Activated naive CD4-positive, alpha-beta T cell treated with anti-CD3 and anti-CD28 coated beads, Interleukin-2, amount 50 U/mL, for 24 hours (primary cell): ENCODE measurements around the gene IGSF8.

Experiments
- H3K27ac Mint-ChIP-seq: one replicate; pipeline ENCODE4 v1.8.0; 2021; ENCODE audit warnings: mild to moderate bottlenecking, mixed read lengths
- H3K27me3 Mint-ChIP-seq: one replicate; pipeline ENCODE4 v1.8.0; 2021; ENCODE audit warnings: mixed read lengths
- H3K36me3 Mint-ChIP-seq: one replicate; pipeline ENCODE4 v1.8.0; 2021; ENCODE audit warnings: mixed read lengths
- H3K4me1 Mint-ChIP-seq: one replicate; pipeline ENCODE4 v1.8.0; 2021; ENCODE audit warnings: mixed read lengths
- H3K4me3 Mint-ChIP-seq: one replicate; pipeline ENCODE4 v1.8.0; 2021; ENCODE audit warnings: mild to moderate bottlenecking, mixed read lengths
- H3K9me3 Mint-ChIP-seq: one replicate; pipeline ENCODE4 v1.8.0; 2021; ENCODE audit warnings: mixed read lengths

Gene IGSF8

GRCh38 chr1:160086456-160086892 is 11.9 kb downstream of the IGSF8 start:
- no peaks in the 10 kb centered on the region for H3K9me3 Mint-ChIP-seq
- peaks cover 1% of the 10 kb centered on the region for H3K36me3 Mint-ChIP-seq
- H3K27me3 Mint-ChIP-seq = peaks cover 9% of the 10 kb centered on the region
- no peak overlapping the region for H3K27ac Mint-ChIP-seq
- H3K4me1 Mint-ChIP-seq = peaks cover 14% of the 10 kb centered on the region
- no peak overlapping the region for H3K4me3 Mint-ChIP-seq

GRCh38 chr1:160085686-160086455 is 12.5 kb downstream of the IGSF8 start:
- H3K9me3 Mint-ChIP-seq = no peaks in the 10 kb centered on the region
- peak overlapping the region; percentile 30 for H3K4me3 Mint-ChIP-seq
- peaks cover 14% of the 10 kb centered on the region for H3K4me1 Mint-ChIP-seq
- H3K36me3 Mint-ChIP-seq = peaks cover 1% of the 10 kb centered on the region
- peak overlapping the region; percentile 9 for H3K27ac Mint-ChIP-seq
- H3K27me3 Mint-ChIP-seq = peaks cover 14% of the 10 kb centered on the region

GRCh38 chr1:160084771-160085321 is 13.6 kb downstream of the IGSF8 start:
- Mint-ChIP-seq H3K27ac (no peak overlapping the region), H3K27me3 (peaks cover 24% of the 10 kb centered on the region), H3K4me1 (peaks cover 14% of the 10 kb centered on the region), H3K9me3 (no peaks in the 10 kb centered on the region), H3K36me3 (no peaks in the 10 kb centered on the region), H3K4me3 (peak overlapping the region; percentile 71)

DNA sequence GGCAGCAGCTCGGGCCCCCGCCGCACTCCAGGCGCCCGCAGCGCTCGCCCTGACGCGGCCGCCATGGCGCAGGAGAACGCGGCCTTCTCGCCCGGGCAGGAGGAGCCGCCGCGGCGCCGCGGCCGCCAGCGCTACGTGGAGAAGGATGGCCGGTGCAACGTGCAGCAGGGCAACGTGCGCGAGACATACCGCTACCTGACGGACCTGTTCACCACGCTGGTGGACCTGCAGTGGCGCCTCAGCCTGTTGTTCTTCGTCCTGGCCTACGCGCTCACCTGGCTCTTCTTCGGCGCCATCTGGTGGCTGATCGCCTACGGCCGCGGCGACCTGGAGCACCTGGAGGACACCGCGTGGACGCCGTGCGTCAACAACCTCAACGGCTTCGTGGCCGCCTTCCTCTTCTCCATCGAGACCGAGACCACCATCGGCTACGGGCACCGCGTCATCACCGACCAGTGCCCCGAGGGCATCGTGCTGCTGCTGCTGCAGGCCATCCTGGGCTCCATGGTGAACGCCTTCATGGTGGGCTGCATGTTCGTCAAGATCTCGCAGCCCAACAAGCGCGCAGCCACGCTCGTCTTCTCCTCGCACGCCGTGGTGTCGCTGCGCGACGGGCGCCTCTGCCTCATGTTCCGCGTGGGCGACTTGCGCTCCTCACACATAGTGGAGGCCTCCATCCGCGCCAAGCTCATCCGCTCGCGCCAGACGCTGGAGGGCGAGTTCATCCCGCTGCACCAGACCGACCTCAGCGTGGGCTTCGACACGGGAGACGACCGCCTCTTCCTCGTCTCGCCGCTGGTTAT is 14.2 kb downstream of the IGSF8 start:
- Mint-ChIP-seq H3K27ac (no peak overlapping the region), H3K9me3 (no peaks in the 10 kb centered on the region), H3K36me3 (no peaks in the 10 kb centered on the region), H3K4me1 (peaks cover 14% of the 10 kb centered on the region), H3K4me3 (peak overlapping the region; percentile 71), H3K27me3 (peaks cover 27% of the 10 kb centered on the region)

DNA sequence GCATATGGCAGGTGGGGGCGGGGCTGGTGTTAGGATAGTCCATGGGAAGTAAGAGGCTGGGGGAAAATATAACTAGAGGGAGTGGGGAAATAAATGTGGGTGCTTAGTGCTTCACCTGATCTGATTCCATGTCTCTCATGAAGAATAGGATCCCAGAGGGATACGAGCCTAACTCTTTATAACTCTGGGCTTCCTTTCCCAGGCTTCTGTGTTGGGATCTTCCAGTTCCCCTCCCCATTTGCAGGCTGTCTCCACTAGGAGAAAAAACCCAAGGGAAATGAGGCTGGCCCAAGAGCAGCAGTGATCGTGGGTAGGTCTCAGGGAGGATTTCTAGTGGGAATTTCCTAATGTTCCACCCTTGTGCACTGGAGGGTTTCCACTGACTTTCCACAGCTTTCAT is 15.5 kb downstream of the IGSF8 start:
- H3K4me3 Mint-ChIP-seq = peak overlapping the region; percentile 72
- no peaks in the 10 kb centered on the region for H3K9me3 Mint-ChIP-seq
- H3K36me3 Mint-ChIP-seq = no peaks in the 10 kb centered on the region
- no peak overlapping the region for H3K27ac Mint-ChIP-seq
- H3K27me3 Mint-ChIP-seq = peaks cover 33% of the 10 kb centered on the region
- peaks cover 17% of the 10 kb centered on the region for H3K4me1 Mint-ChIP-seq

DNA sequence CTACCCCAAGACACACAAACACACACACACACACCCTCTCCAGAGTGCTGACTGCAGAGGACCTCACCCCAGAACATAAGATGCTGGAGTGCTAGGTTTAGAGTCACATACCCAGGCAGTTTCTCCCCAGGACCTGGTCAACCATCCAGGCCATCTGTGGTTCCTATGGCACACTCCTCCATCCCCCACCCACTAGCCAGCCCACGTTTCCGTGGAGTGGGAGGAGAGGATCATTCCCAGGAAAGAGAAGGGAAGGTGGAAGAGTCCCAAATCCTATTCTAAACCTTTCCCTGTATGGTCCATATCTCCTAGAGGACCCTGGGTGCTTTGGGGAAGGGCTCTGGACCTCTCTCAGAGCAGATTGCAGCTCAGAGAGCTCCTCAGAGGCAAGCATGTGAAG is 15.9 kb downstream of the IGSF8 start:
- Mint-ChIP-seq H3K4me3 (no peak overlapping the region), H3K27me3 (peaks cover 34% of the 10 kb centered on the region), H3K9me3 (no peaks in the 10 kb centered on the region)

DNA sequence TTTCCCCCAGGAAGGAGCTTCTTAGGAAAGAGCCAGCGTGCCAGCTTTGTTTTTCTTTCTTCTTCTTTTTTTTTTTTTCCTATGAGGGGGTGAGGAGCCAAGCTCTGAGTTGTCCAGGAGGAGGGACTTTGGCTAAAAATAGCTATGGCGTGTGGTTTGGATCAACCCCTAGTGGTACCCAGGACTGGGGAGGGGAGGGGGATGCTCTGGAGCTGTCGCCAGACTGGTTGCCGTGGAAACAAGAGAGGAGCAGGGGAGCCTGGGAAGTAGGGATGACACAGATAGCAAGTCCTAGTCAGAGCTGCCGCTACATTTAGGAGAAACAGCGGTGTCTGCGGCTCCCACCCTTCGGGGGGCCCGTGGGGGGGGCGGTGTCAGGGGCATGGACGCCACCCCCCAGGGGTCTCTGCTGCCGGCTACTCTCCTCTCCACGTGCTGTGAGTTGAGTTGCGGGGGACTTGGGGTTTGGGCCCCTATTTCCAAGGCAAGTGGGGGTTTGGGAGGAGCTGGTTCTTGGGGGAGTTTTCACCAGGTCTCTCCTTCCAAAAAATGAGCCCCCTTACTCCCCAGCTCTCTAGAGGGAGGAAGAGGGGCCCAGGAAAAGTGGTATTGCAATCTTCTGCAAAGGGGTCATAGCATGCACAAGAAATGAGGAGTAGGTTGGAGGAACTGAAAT is 17.0 kb downstream of the IGSF8 start, which contains the start of gene KCNJ9:
KCNJ9 (plus strand) TSS at position 278 of the 676 bp plus-strand sequence. CDS start 2,493 bp downstream, outside the sequence.
- Mint-ChIP-seq H3K4me3 (no peak within 1 kb of the TSS), H3K27ac (no peak within 1 kb of the TSS), H3K9me3 (no peaks in the 10 kb centered on the region), H3K36me3 (no peaks in the 10 kb centered on the region), H3K27me3 (peaks cover 36% of the 10 kb centered on the region), H3K4me1 (peaks cover 17% of the 10 kb centered on the region)

More for the DNA sequence above, 15.9 kb downstream of the IGSF8 start:
- H3K36me3 Mint-ChIP-seq = no peaks in the 10 kb centered on the region
- H3K4me1 Mint-ChIP-seq = peaks cover 17% of the 10 kb centered on the region
- H3K27ac Mint-ChIP-seq = no peak overlapping the region

DNA sequence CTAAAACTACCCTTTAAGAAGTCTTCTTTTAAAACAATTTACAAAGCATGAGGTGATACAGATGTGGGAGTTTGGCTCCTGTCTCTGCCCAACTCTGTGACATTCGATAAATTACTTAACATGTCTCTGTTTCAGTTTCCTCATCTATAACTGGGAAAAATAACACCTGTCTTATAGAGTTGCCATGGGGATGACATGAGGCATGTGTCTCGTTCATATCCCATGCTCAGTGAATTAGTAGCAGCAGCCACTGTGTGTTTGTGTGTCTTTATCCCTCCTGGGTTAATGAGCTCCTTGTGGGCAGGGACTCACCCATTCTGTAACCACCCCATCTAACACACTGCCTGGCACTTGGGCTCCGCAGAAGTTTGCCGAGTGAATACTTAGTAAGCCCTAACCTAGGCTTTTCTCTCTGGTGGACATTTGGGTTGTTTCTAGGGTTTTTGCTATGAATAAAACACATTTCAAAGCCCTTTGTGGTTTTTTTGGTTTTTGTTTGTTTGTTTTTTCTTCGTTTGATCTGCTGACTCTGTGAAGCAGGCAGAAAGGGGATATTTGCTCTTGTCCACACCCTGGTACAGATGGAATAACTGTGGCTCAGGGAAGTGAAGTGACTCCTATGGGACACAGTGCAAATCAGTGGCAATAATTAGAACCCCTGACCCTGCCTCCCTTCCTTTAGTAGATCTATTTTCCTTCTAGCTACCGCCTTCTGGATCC is 17.9 kb downstream of the IGSF8 start:
- H3K9me3 Mint-ChIP-seq = no peaks in the 10 kb centered on the region
- H3K27ac Mint-ChIP-seq = no peak overlapping the region
- H3K4me1 Mint-ChIP-seq = peaks cover 10% of the 10 kb centered on the region
- peaks cover 38% of the 10 kb centered on the region for H3K27me3 Mint-ChIP-seq
- H3K4me3 Mint-ChIP-seq = no peak overlapping the region
- no peaks in the 10 kb centered on the region for H3K36me3 Mint-ChIP-seq

DNA sequence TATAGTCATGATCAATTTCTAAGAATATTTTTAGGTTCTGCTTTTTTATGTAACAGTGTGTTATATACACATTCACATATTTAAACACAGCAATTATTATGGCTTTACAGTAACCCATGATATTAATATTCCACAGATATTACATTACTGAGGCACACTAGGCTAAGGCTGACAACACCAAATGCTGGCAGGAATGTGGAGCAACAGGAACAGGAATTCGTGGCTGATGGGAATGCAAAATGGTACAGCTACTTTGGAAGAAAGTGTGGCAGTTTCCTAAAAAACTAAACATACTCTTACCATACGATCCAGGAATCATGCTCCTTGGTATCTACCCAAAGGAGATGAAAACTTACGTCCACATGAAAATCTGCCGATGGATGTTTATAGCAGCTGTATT is 19.0 kb downstream of the IGSF8 start:
- Mint-ChIP-seq H3K4me1 (peaks cover 8% of the 10 kb centered on the region), H3K27me3 (peaks cover 38% of the 10 kb centered on the region), H3K4me3 (no peak overlapping the region), H3K27ac (no peak overlapping the region), H3K9me3 (no peaks in the 10 kb centered on the region), H3K36me3 (no peaks in the 10 kb centered on the region)

DNA sequence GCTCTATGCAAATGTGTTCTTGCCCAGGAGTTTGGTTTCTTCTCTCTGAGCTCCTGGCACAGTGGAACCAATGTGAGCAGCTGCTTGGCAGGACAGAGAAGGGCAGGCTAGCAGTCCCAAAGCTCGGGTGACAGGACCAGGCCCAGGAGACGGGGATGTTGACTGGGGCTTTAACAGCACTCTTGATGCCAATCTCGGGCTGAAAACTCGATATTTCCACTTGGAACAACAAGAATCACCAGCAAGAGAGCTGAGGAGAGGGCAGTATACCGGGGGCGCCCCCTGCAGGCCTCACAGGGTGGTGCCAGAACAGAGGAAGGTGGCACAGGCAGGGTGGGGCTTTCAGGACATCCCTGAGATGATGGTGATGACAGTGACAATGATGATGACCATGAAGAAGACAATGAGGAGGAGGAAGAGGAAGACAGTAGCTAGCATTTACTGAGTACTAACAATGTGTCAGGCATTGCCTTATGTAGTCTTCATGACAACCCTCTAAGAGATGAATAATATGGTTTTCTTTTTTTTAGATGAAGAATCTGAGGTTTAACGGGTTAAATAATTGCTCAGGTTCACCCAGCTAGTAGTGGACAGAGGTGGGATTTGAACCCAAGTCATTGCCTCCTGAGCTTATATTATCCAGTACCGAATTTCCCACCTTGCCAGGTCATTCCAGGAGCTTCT is 19.8 kb downstream of the IGSF8 start:
- Mint-ChIP-seq H3K27me3 (peaks cover 38% of the 10 kb centered on the region), H3K36me3 (no peaks in the 10 kb centered on the region), H3K27ac (peak overlapping the region; percentile 65)

DNA sequence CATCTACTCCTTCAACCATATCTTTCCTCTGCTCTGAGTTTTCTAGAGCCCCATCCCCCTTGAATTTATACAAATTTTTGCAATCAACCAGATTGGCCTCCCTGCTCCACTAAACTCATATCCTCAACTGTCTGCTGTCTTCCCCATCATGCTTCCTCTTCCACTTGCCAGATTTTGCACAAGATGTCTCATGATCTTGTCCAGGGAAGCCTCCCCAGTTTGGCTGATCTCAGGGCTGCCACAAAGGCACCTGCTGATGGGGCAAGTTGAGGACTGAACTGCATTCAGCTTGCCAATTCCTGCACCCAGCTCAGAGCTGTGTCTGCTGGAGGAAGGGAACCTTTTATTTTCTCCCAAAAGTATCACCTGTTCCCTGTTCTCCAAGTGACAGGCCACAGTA is 20.9 kb downstream of the IGSF8 start:
- Mint-ChIP-seq H3K27ac (peak overlapping the region; percentile 9), H3K4me1 (peaks cover 3% of the 10 kb centered on the region), H3K4me3 (no peak overlapping the region), H3K9me3 (no peaks in the 10 kb centered on the region), H3K36me3 (no peaks in the 10 kb centered on the region), H3K27me3 (peaks cover 43% of the 10 kb centered on the region)

More for the DNA sequence above, 19.8 kb downstream of the IGSF8 start:
- peaks cover 3% of the 10 kb centered on the region for H3K4me1 Mint-ChIP-seq
- H3K9me3 Mint-ChIP-seq = no peaks in the 10 kb centered on the region
- no peak overlapping the region for H3K4me3 Mint-ChIP-seq

DNA sequence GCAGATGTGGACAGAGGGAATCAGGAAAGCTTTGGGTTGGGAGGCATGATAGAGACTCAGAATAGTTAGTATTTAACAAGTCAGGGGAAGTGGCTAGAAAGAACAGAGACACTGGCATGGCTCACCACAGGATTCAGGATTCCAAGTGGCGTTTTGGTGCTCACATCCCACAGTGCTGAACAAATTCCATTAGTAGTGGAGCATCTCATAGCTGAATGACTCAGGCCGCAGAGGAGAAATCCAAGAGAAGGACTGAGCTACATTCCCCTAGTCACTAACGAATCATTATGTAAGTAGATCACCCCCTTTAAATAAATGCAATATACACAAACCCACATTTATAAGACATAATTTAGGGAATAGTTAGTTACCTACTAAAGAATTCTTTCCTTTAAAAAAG is 22.1 kb downstream of the IGSF8 start:
- Mint-ChIP-seq H3K27me3 (peaks cover 39% of the 10 kb centered on the region), H3K4me1 (peaks cover 3% of the 10 kb centered on the region), H3K36me3 (no peaks in the 10 kb centered on the region), H3K9me3 (no peaks in the 10 kb centered on the region), H3K27ac (no peak overlapping the region), H3K4me3 (no peak overlapping the region)

DNA sequence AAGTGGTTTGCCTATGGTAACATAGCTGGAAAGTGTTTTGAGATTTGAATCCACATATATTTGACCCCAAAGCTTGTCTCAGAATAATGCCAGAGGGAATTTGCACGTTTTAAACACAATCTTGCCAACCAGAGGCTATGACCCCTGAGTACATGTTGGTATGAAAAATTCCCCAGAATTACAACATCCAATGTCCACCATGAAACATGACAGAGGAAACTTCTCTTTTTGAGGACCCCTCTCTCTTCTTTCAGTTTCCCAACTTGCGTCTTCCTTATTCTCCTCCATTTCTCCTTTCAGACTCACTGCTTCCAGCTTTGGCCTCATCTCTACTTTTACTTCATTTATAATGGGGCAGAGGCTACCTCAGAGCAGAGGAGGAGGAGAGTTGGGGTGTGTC is 22.6 kb downstream of the IGSF8 start:
- Mint-ChIP-seq H3K4me1 (peaks cover 3% of the 10 kb centered on the region), H3K4me3 (no peak overlapping the region), H3K9me3 (no peaks in the 10 kb centered on the region), H3K27me3 (peaks cover 34% of the 10 kb centered on the region), H3K27ac (no peak overlapping the region), H3K36me3 (no peaks in the 10 kb centered on the region)

GRCh38 chr1:160074865-160075264 is 23.6 kb downstream of the IGSF8 start:
- H3K4me3 Mint-ChIP-seq = no peak overlapping the region
- peaks cover 11% of the 10 kb centered on the region for H3K4me1 Mint-ChIP-seq
- H3K27ac Mint-ChIP-seq = no peak overlapping the region
- no peaks in the 10 kb centered on the region for H3K9me3 Mint-ChIP-seq
- no peaks in the 10 kb centered on the region for H3K36me3 Mint-ChIP-seq
- H3K27me3 Mint-ChIP-seq = peaks cover 27% of the 10 kb centered on the region
